SH-SY5Y (cell line): ENCODE results near the gene CTBP1.

Experiments
- GATA2 ChIP-seq: IDR thresholded peaks from 2 replicates; pipeline ENCODE4 v1.6.1; 2011; ENCODE audit warnings: mild to moderate bottlenecking, low read depth, low read length
- GATA3 ChIP-seq: IDR thresholded peaks from 2 replicates; pipeline ENCODE4 v1.6.1; 2011; ENCODE audit warnings: low read depth, mild to moderate bottlenecking, low read length, moderate library complexity

DNA sequence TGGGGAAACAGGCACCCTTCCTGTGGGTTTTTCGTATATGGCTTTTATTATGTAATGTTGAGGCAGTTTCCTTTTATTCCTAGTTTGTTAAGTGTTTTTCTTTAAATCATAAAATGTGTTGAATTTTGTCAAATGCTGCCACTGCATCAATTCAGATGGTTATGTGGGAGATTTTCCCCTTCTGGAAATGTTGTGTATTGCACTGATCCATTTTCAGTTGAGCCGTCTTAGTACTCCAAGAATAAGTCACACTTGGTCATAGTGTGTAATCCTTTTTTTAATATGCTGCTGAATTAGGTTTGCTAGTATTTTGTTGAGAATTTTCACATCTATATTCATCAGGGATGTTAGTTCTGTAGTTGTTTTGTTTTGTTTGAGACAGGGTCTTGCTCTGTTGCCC is 9.5 kb upstream of the CTBP1 start:
- TF ChIP-seq GATA2: no peak
- no peak for TF ChIP-seq GATA3
